K562 (cell line): Measurements from ENCODE around the gene SYK. TPM values are rescaled to one million over a fixed set of nuclear protein-coding genes. Genes with fewer than 3 reads are reported as not detected.

Experiments
- ATAC-seq: fragments of 200-7000 bp; cut with Tn5 transposase; 3 replicates; pipeline ENCODE4 v1.9.1; 2020; ENCODE audit warnings: moderate library complexity
- BruUV-seq: library from RNA; stranded (reverse); fragments of 400-500 nt; replicated peaks from 2 replicates; lab custom pipeline; 2021; lab: Mats Ljungman, UMichigan
- CTCF ChIA-PET: fragments of 300-600 bp; formaldehyde crosslinking; extraction: SDS; loops from one replicate; lab custom pipeline; 2021; ENCODE audit warnings: low intra/inter-chr PET ratio; lab: Yijun Ruan, JAX
- POLR2A ChIA-PET: fragments of 300-600, 350-650 bp; sonication (Branson Sonifier 250); formaldehyde crosslinking; extraction: SDS; loops from one replicate; lab custom pipeline; 2021; ENCODE audit warnings: antibody characterized with exemption, inconsistent platforms; lab: Yijun Ruan, JAX
- DNase-seq, 4 experiments: peaks; one replicate each; pipeline versions ENCODE4 v3.0.0 to v3.0.0-alpha.2; 2011 to 2018; ENCODE audit warnings: low spot score in 3 of 4, mixed read lengths in 3 of 4; ENCODE audit errors: extremely low read depth in 1 of 4
- FAIRE-seq: peaks from 2 replicates; lab custom pipeline; 2011; peaks lifted over from hg19 to GRCh38; lab: Jason Lieb, UNC
- H2AFZ ChIP-seq: 2 replicates; pipeline ENCODE4 v1.6.0; 2011; ENCODE audit warnings: low read depth, low read length, control low read depth, inconsistent platforms
- H3K27ac ChIP-seq: fragments of 200-600 bp; 3 replicates; pipeline ENCODE4 v1.8.0; 2011; ENCODE audit warnings: low read depth, mild to moderate bottlenecking, control low read depth, inconsistent platforms, low read length, moderate library complexity, mixed read lengths; ENCODE audit errors: extremely low read depth
- H3K27me3 ChIP-seq, 2 experiments: fragments of 300-600 bp in 1 of 2; 2 replicates in 1 of 2; 3 replicates in 1 of 2; pipeline versions ENCODE4 v1.6.0 to v1.8.0; 2011; ENCODE audit warnings: inconsistent platforms in 2 of 2, low read length in 2 of 2, mild to moderate bottlenecking in 1 of 2, mixed read lengths in 1 of 2, moderate library complexity in 1 of 2; ENCODE audit not compliant: control insufficient read depth in 2 of 2, insufficient read depth in 2 of 2
- H3K36me3 ChIP-seq: fragments of 300-600 bp; 3 replicates; pipeline ENCODE4 v1.8.0; 2011; ENCODE audit warnings: mild to moderate bottlenecking, low read length, inconsistent platforms; ENCODE audit not compliant: control insufficient read depth, insufficient read depth
- H3K4me1 ChIP-seq, 2 experiments: fragments of 200-600 bp in 1 of 2; replicated peaks in 1 of 2; 2 replicates in 1 of 2; 3 replicates in 1 of 2; pipeline versions ENCODE4 v1.5.1 to v1.8.0; 2011; ENCODE audit warnings: inconsistent platforms in 2 of 2, low read length in 2 of 2, mild to moderate bottlenecking in 1 of 2, mixed read lengths in 1 of 2, moderate library complexity in 1 of 2; ENCODE audit not compliant: control insufficient read depth in 2 of 2, insufficient read depth in 2 of 2
- H3K4me2 ChIP-seq: 2 replicates; pipeline ENCODE4 v1.6.1; 2011; ENCODE audit warnings: low read length, control low read depth, inconsistent platforms, mixed read lengths; ENCODE audit not compliant: insufficient read depth
- H3K4me3 ChIP-seq: fragments of 200-600 bp; sonication (generic), shearing (Covaris generic); 2 replicates; pipeline ENCODE4 v1.5.1; 2016; ENCODE audit warnings: control low read depth, inconsistent platforms
- H3K79me2 ChIP-seq: fragments of 200-600 bp; 3 replicates; pipeline ENCODE4 v1.8.0; 2011; ENCODE audit warnings: low read length, inconsistent platforms; ENCODE audit not compliant: control insufficient read depth, insufficient read depth
- H3K9ac ChIP-seq, 2 experiments: 2 replicates each; pipeline versions ENCODE4 v1.6.0 to v1.6.1; 2011; ENCODE audit warnings: low read depth in 2 of 2, low read length in 2 of 2, control low read depth in 1 of 2, inconsistent platforms in 1 of 2, mild to moderate bottlenecking in 1 of 2, mixed read lengths in 1 of 2; ENCODE audit not compliant: insufficient read depth in 1 of 2
- H3K9me1 ChIP-seq: one replicate; pipeline ENCODE4 v1.6.0; 2011; ENCODE audit warnings: inconsistent platforms, mild to moderate bottlenecking, low read length, moderate library complexity; ENCODE audit not compliant: control insufficient read depth, insufficient read depth
- H3K9me3 ChIP-seq: replicated peaks from 2 replicates; pipeline ENCODE4 v1.5.1; 2011; ENCODE audit warnings: low read depth, low read length, inconsistent platforms; ENCODE audit not compliant: control insufficient read depth, insufficient read depth
- H4K20me1 ChIP-seq: replicated peaks from 2 replicates; pipeline ENCODE4 v1.6.1; 2011; ENCODE audit warnings: low read length, inconsistent platforms, mixed read lengths; ENCODE audit not compliant: control insufficient read depth, insufficient read depth
- CBX3 ChIP-seq, 2 experiments: IDR thresholded peaks; 1 replicate in 1 of 2; 2 replicates in 1 of 2; pipeline ENCODE4 v1.6.1; 2012; ENCODE audit warnings: inconsistent platforms in 2 of 2, low read length in 2 of 2, borderline replicate concordance in 1 of 2, control low read depth in 1 of 2
- DEAF1 ChIP-seq: fragments of 450-650 bp; formaldehyde crosslinking; IDR thresholded peaks from 2 replicates; pipeline ENCODE4 v1.4.0; 2020; ENCODE audit warnings: mild to moderate bottlenecking, moderate library complexity
- GABPA ChIP-seq: fragments of 200-800 bp; sonication (Bioruptor generic); conservative IDR thresholded peaks from 2 replicates; pipeline ENCODE4 v1.6.1; 2016; ENCODE audit warnings: low read depth, missing genetic modification characterization, missing compliant biosample characterization
- GTF2A2 ChIP-seq: IDR thresholded peaks from 2 replicates; pipeline ENCODE4 v1.6.1; 2016; ENCODE audit warnings: mild to moderate bottlenecking, missing genetic modification characterization, missing compliant biosample characterization
- MEIS2 ChIP-seq: fragments of 450-650 bp; IDR thresholded peaks from 2 replicates; pipeline ENCODE4 v1.6.1; 2014; ENCODE audit warnings: mild to moderate bottlenecking; ENCODE audit not compliant: partially characterized antibody
- RERE ChIP-seq: sonication (generic); formaldehyde crosslinking; IDR thresholded peaks from 2 replicates; pipeline ENCODE4 v1.8.0; 2023; ENCODE audit warnings: missing genetic modification reagents, mild to moderate bottlenecking, borderline replicate concordance
- RFX1 ChIP-seq: fragments of 450-650 bp; IDR thresholded peaks from 2 replicates; pipeline ENCODE4 v1.6.1; 2016; ENCODE audit warnings: mild to moderate bottlenecking, moderate library complexity
- TSC22D4 ChIP-seq: fragments of 450-650 bp; IDR thresholded peaks from 2 replicates; pipeline ENCODE4 v1.6.1; 2016; ENCODE audit warnings: missing genetic modification characterization, missing biosample characterization, control low read depth
- WGBS: fragments of 100-300 bp; shearing (Covaris generic); methylation state at CpG from one replicate; pipeline ENCODE4 v1.1.6; 2016; ENCODE audit warnings: low coverage, mixed read lengths; ENCODE audit not compliant: insufficient coverage; ENCODE audit errors: missing lambda C conversion rate; 5-methylcytosine and 5-hydroxymethylcytosine counted together
- in situ Hi-C: fragments of 300-500 bp; cut with MboI; formaldehyde crosslinking; loops from 4 replicates; pipeline ENCODE4 v1.15.0; 2018; ENCODE audit warnings: inconsistent platforms, mixed read lengths
- intact Hi-C: fragments of 100-400 bp; cut with micrococcal nuclease; formaldehyde crosslinking; loops from 2 replicates; pipeline ENCODE4 v1.14.2; 2022
- polyA plus RNA-seq, 8 experiments: library from polyadenylated mRNA; depleted of rRNA in 4 of 8; stranded (reverse) in 5 of 8; unstranded in 3 of 8; fragments of >200 nt; fragmentation: Nextera tagmentation in 2 of 8; fragmentation: Illumina TruSeq in 1 of 8; extraction: Ambion mirVana in 2 of 8; extraction: Trizol in 1 of 8; gene quantifications; 2 replicates each; pipeline versions ENCODE4 v1.2.1 to v1.2.3, GENCODE V29; 2011 to 2014; ENCODE audit warnings: inconsistent platforms in 1 of 8, missing spikeins in 1 of 8
- total RNA-seq, 7 experiments: library from RNA; depleted of rRNA in 6 of 7; stranded (reverse); fragments of >200 nt in 6 of 7; fragmentation: Illumina TruSeq in 2 of 7; extraction: Trizol in 2 of 7; gene quantifications; 2 replicates each; pipeline versions ENCODE4 v1.2.1 to v1.2.3, GENCODE V29; 2011 to 2021; ENCODE audit warnings: low replicate concordance in 1 of 7
- TF ChIP-seq, protein P1 (sequence below): fragments of 450-650 bp; formaldehyde crosslinking; IDR thresholded peaks from 2 replicates; pipeline ENCODE4 v1.4.0; 2020; ENCODE audit warnings: mild to moderate bottlenecking, moderate library complexity
- TF ChIP-seq, protein P2 (sequence below): fragments of 450-650 bp; conservative IDR thresholded peaks from 2 replicates; pipeline ENCODE4 v1.6.1; 2016; ENCODE audit warnings: missing genetic modification characterization, low read depth, mild to moderate bottlenecking, missing compliant biosample characterization, moderate library complexity

Gene SYK
- total and polyA plus RNA-seq, 9 of the 15 experiments (the other 6 are each of a cell fraction or from before 2014, with no cell fraction given), result 3.9 to 32.7 (median 16.7) TPM

DNA sequence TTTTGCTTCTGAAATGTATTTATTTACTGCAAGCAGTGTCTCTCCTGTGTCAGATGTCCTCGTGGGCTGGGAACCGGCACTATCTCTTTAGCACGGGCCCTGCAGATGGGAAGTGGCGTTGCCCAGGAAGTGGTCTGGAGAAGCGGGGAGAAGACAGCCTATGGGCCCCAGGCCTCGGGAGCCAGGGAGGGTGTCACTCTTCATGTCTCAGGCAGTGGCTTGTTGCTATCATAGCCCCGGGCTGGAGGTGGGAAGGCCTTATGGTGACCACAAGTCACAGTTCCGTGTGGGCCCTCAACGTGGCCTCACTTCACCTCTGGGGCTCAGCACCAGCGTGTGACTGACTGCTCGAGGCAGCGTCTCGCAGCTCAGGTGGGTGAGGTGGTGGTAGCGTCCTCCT, 41.4 kb downstream of the SYK start (continued):
- TF ChIP-seq DEAF1 (CRISPR knock-in tag) (no peak), MEIS2 (no peak), RFX1 (no peak), GABPA (tag) (peak; percentile 60), CBX3 (IDR thresholded peaks at IDR 0.05; ENCODE audit: borderline replicate concordance in 1 of 2, low read length in 2 of 2) (no peak), GTF2A2 (no peak), TSC22D4 (no peak)
- TF ChIP-seq, protein P1, sequence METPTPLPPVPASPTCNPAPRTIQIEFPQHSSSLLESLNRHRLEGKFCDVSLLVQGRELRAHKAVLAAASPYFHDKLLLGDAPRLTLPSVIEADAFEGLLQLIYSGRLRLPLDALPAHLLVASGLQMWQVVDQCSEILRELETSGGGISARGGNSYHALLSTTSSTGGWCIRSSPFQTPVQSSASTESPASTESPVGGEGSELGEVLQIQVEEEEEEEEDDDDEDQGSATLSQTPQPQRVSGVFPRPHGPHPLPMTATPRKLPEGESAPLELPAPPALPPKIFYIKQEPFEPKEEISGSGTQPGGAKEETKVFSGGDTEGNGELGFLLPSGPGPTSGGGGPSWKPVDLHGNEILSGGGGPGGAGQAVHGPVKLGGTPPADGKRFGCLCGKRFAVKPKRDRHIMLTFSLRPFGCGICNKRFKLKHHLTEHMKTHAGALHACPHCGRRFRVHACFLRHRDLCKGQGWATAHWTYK (CRISPR knock-in tag), result 0 out of 2 replicates have a peak, but pooled peaks have one; percentile 22

- no peak overlapping the region for H3K9ac ChIP-seq
- 77% methylated on average over 6 of the region's 6 CpGs for WGBS
- POLR2A ChIA-PET, result no interaction called here
- DNase-seq (no peak), ATAC-seq (no peak), FAIRE-seq (no peak)
- in situ Hi-C loops, result no loop called here
- peaks cover 2 to 7% of the 10 kb centered on the region in 2 experiments; a peak in 3 of 5 replicates for H3K4me1 ChIP-seq
- no peak overlapping the region for H3K4me2 ChIP-seq
- H3K79me2 ChIP-seq, result 0 out of 3 replicates have a peak, but pooled peaks cover 2% of the 10 kb centered on the region
- intact Hi-C loops, result no loop called here
- H3K36me3 ChIP-seq, result peaks cover 34% of the 10 kb centered on the region; the same call in 2 of the 3 replicates
- BruUV-seq, result no TSS peak
- no peaks in the 10 kb centered on the region for H3K27me3 ChIP-seq
- no peak overlapping the region for H3K27ac ChIP-seq
- no peaks in the 10 kb centered on the region; the same call in 1 of the 2 replicates for H3K9me3 ChIP-seq
- H4K20me1 ChIP-seq, result no peaks in the 10 kb centered on the region; the same call in 1 of the 2 replicates
- no peaks in the 10 kb centered on the region for H3K9me1 ChIP-seq
- CTCF ChIA-PET, result no interaction called here
- no peak overlapping the region for H2AFZ ChIP-seq
- H3K4me3 ChIP-seq, result no peak overlapping the region
- TF ChIP-seq, protein P2, sequence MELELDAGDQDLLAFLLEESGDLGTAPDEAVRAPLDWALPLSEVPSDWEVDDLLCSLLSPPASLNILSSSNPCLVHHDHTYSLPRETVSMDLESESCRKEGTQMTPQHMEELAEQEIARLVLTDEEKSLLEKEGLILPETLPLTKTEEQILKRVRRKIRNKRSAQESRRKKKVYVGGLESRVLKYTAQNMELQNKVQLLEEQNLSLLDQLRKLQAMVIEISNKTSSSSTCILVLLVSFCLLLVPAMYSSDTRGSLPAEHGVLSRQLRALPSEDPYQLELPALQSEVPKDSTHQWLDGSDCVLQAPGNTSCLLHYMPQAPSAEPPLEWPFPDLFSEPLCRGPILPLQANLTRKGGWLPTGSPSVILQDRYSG (tag), result no peak
- TF ChIP-seq RERE (CRISPR knock-in tag), result no peak
Measured at GRCh38 chr9:90843525-90843924, 41.9 kb downstream of the SYK start.
